ENCODE measurements around the gene SETD3. TPM values are rescaled to one million over a fixed set of nuclear protein-coding genes. Genes with fewer than 3 reads are reported as not detected.

SETD3 gene
- 10 to 100 TPM; 60.7 to 66.0 TPM for total RNA-seq
- polyA plus RNA-seq: 10 to 100 TPM; 41.0 to 53.0 TPM
- long read RNA-seq, donor 1, transcript SETD3-202 (13 exons, 2,878 nt): major isoform, 67 of 127 reads
- long read RNA-seq, donor 1, partial matches to known transcripts: 40 of 127 reads
- long read RNA-seq, donor 1, other reads (novel, unspliced or antisense): 19 of 127 reads
- long read RNA-seq, donor 2, transcript SETD3-202 (13 exons, 2,878 nt): major isoform, 23 of 40 reads
- long read RNA-seq, donor 2, partial matches to known transcripts: 9 of 40 reads
- long read RNA-seq, donor 2, other reads (novel, unspliced or antisense): 8 of 40 reads

DNA sequence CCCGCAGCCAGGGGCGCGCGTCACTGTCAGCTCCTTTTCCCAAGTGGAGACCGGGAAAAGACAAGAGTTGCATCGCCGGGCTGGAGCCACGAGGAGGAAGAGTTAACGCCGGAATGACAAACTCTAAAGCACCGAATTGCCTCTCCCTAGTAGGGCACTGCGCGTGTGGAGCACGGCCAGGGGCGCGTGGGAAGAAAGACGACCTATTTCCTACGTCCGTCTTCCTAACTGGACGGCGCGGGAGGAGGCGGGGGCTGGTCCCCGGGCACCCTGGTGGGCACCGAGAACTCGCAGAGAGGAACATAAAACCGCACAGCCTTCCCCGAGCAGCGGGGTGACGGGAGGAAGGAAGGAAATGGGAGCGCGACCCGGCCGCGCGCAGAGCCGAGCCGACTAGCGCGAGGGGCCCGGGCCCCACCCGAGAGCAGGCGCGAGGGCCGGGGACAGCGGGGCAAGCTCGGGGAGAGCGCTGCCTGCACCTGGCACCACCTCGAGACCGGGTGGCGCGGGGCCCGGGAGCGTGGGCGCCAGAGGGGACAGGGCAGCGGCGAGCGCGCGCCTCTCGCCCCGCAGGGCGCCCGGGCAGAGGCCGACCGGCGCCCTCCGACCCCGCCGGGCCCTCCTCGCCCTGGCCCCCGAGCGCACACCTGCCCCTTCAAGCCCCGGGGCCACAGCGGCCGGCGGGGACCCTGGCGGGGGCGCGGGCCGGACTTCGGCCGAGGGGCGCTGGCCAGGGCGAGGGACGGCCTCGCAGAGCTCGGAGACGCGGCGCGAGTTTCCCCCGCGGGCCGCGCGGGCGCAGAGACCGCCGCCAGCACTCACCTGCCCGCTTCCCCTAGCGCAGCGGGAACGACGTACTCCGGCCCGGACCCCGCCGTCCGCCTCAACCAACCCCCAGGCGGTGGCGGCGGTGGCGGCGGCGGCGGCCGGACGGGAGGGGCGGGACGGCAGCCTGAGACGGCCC lies at the start of gene SETD3:
Gene SETD3 (minus strand): TSS at position 954 of the 964 bp plus-strand sequence. CDS start 15,054 bp downstream, outside the sequence.
- no peaks in the 10 kb centered on the region for H3K9me3 ChIP-seq (ENCODE audit: control insufficient read depth, low read length)
- peak within 1 kb of the TSS; percentile 89 to 92 for H3K4me3 ChIP-seq (ENCODE audit: low read length in 2 of 2)
- no peaks in the 10 kb centered on the region for H3K4me1 ChIP-seq (ENCODE audit: control insufficient read depth in 1 of 2, insufficient read depth in 2 of 2, low read length in 2 of 2)
- DNase-seq (peak; percentile 79 to 88), ATAC-seq (ENCODE audit: low FRiP score) (no peak)
- 0 to 1% methylated on average over 74 to 122 of the region's 122 CpGs for WGBS, 2 donors
- intact Hi-C loops (cut with DNase I): loop anchor here in 1 of 2 donors (2.0 to 10.0 kb wide), 2 partner anchors 49 to 125 kb away; partner anchors contain the start of gene CCDC85C
- H3K36me3 ChIP-seq (ENCODE audit: control insufficient read depth in 1 of 2, insufficient read depth in 2 of 2, low read length in 1 of 2): no peaks in the 10 kb centered on the region
- peak within 1 kb of the TSS; percentile 88 to 91 for H3K27ac ChIP-seq (ENCODE audit: low read depth in 1 of 2, low read length in 2 of 2)
- H3K27me3 ChIP-seq (ENCODE audit: control insufficient read depth in 1 of 2, insufficient read depth in 2 of 2, low read length in 1 of 2): no peaks in the 10 kb centered on the region

DNA sequence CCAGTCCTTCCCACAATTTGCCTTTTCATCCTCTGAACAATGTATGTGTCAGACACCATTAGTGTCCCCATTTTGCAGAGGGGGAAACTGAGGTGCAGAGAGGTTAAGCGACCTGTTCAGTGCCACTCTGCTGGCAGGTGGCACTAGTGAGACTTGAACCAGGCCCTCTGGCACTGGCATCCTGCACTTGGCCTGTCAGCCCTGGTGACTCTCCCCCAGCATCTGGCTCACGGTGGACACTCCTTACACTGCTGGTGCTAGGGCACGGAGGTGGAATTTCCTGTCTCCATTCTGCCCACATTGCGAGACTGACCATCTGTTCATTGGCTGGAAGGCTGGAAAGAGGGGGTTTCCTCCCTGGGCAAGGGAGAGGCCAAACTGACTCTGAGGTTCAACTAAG lies 49.2 kb upstream of the SETD3 start:
- Histone ChIP-seq H3K4me3 (ENCODE audit: low read length in 2 of 2) (no peak overlapping the region), H3K36me3 (ENCODE audit: control insufficient read depth in 1 of 2, insufficient read depth in 2 of 2, low read length in 1 of 2) (no peaks in the 10 kb centered on the region), H3K27me3 (ENCODE audit: control insufficient read depth in 1 of 2, insufficient read depth in 2 of 2, low read length in 1 of 2) (no peaks in the 10 kb centered on the region), H3K27ac (ENCODE audit: low read depth in 1 of 2, low read length in 2 of 2) (no peak overlapping the region), H3K9me3 (ENCODE audit: control insufficient read depth, low read length) (no peaks in the 10 kb centered on the region), H3K4me1 (ENCODE audit: control insufficient read depth in 1 of 2, insufficient read depth in 2 of 2, low read length in 2 of 2) (no peaks in the 10 kb centered on the region)
- intact Hi-C loops (cut with DNase I): no loop called here
- 76 to 82% methylated on average over 4 of the region's 4 CpGs for WGBS, 2 donors
- ATAC-seq (ENCODE audit: low FRiP score): no peak
- no peak for DNase-seq

DNA sequence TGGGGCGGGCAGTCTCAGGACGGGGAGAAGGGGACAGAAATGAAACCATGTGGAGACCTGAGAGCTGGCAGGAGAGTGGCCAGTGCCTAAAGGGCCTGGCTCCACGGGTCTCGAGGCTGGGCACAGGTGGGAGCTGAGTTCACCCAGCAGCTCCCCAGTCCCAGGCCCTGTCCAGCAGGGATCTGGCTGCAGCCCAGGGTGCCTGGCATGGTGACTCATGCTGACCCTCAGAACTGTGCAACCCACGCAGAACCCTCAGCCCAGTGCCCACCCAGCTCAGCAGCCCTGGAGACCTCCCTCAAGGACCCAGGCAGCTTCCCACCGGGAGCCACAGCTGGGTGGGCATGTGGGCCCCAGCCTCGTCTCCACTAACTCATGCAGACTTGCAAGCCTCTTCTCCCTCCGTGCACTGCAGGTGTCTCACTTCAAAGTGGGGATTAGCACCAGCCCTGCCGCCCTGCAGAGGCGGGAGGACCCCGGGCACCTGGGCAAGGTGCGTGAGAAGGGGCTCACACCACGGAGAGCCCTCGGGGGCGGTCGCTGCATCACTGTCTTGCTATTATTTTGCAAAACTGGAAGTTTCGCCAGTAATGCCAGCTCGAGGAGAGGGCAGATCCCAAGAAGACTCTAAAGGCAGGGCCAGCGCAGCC lies 46.9 kb upstream of the SETD3 start:
- no peak overlapping the region for H3K27ac ChIP-seq (ENCODE audit: low read depth in 1 of 2, low read length in 2 of 2)
- H3K36me3 ChIP-seq (ENCODE audit: control insufficient read depth in 1 of 2, insufficient read depth in 2 of 2, low read length in 1 of 2): no peaks in the 10 kb centered on the region
- DNase-seq (no peak), ATAC-seq (ENCODE audit: low FRiP score) (no peak)
- intact Hi-C loops (cut with DNase I): no loop called here
- H3K9me3 ChIP-seq (ENCODE audit: control insufficient read depth, low read length): no peaks in the 10 kb centered on the region
- 78 to 83% methylated on average over 19 of the region's 19 CpGs for WGBS, 2 donors
- no peaks in the 10 kb centered on the region for H3K27me3 ChIP-seq (ENCODE audit: control insufficient read depth in 1 of 2, insufficient read depth in 2 of 2, low read length in 1 of 2)
- H3K4me1 ChIP-seq (ENCODE audit: control insufficient read depth in 1 of 2, insufficient read depth in 2 of 2, low read length in 2 of 2): no peaks in the 10 kb centered on the region
- H3K4me3 ChIP-seq (ENCODE audit: low read length in 2 of 2): no peak overlapping the region

DNA sequence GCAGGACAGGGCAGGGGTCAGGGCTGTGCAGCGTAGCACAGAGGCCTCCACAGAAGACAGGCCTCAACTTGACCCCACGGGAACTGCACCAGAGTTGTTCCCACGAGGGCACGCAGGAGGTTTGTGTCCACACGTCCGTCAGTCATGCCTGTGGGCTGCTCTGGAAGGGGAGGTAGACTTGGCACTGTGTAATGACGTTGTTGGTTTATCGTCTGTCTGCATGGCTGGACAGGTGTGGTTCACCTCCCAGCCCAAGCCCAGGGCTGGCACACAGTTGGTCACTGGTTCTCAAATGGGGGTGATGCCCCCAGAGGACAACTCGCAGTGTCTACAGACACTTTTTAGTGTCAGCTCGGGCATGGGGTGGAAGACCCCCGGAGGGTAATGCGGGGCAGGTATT lies 46.4 kb upstream of the SETD3 start:
- Histone ChIP-seq H3K9me3 (ENCODE audit: control insufficient read depth, low read length) (no peaks in the 10 kb centered on the region), H3K27ac (ENCODE audit: low read depth in 1 of 2, low read length in 2 of 2) (no peak overlapping the region), H3K36me3 (ENCODE audit: control insufficient read depth in 1 of 2, insufficient read depth in 2 of 2, low read length in 1 of 2) (no peaks in the 10 kb centered on the region), H3K4me1 (ENCODE audit: control insufficient read depth in 1 of 2, insufficient read depth in 2 of 2, low read length in 2 of 2) (no peaks in the 10 kb centered on the region), H3K27me3 (ENCODE audit: control insufficient read depth in 1 of 2, insufficient read depth in 2 of 2, low read length in 1 of 2) (no peaks in the 10 kb centered on the region), H3K4me3 (ENCODE audit: low read length in 2 of 2) (no peak overlapping the region)
- no peak for ATAC-seq (ENCODE audit: low FRiP score)
- DNase-seq: no peak
- 88 to 89% methylated on average over 12 of the region's 12 CpGs for WGBS, 2 donors
- intact Hi-C loops (cut with DNase I): no loop called here

DNA sequence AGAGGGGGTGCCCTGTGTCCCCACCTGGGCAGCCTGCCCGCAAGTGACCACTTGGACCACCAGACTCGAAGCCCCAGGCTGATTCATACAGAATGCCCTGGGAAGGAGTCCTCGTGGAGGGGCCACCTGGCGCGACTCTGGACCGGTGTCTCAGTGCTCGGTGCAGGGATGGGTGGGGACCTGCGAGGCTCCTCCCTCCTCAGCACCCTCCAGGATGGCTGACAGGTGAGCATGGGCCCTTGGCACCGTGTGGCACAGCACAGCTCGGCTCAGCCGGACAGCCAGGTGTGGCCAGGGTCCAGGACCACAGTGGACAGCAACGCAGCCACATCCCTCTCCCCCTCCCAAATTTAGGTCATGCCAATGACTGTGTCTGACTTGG lies 45.0 kb upstream of the SETD3 start:
- H3K36me3 ChIP-seq (ENCODE audit: control insufficient read depth in 1 of 2, insufficient read depth in 2 of 2, low read length in 1 of 2): no peaks in the 10 kb centered on the region
- intact Hi-C loops (cut with DNase I): no loop called here
- H3K9me3 ChIP-seq (ENCODE audit: control insufficient read depth, low read length): no peaks in the 10 kb centered on the region
- 91 to 94% methylated on average over 11 to 12 of the region's 12 CpGs for WGBS, 2 donors
- H3K27ac ChIP-seq (ENCODE audit: low read depth in 1 of 2, low read length in 2 of 2): no peak overlapping the region
- no peak for DNase-seq
- H3K27me3 ChIP-seq (ENCODE audit: control insufficient read depth in 1 of 2, insufficient read depth in 2 of 2, low read length in 1 of 2): no peaks in the 10 kb centered on the region
- H3K4me1 ChIP-seq (ENCODE audit: control insufficient read depth in 1 of 2, insufficient read depth in 2 of 2, low read length in 2 of 2): no peaks in the 10 kb centered on the region
- no peak overlapping the region for H3K4me3 ChIP-seq (ENCODE audit: low read length in 2 of 2)
- no peak for ATAC-seq (ENCODE audit: low FRiP score)

DNA sequence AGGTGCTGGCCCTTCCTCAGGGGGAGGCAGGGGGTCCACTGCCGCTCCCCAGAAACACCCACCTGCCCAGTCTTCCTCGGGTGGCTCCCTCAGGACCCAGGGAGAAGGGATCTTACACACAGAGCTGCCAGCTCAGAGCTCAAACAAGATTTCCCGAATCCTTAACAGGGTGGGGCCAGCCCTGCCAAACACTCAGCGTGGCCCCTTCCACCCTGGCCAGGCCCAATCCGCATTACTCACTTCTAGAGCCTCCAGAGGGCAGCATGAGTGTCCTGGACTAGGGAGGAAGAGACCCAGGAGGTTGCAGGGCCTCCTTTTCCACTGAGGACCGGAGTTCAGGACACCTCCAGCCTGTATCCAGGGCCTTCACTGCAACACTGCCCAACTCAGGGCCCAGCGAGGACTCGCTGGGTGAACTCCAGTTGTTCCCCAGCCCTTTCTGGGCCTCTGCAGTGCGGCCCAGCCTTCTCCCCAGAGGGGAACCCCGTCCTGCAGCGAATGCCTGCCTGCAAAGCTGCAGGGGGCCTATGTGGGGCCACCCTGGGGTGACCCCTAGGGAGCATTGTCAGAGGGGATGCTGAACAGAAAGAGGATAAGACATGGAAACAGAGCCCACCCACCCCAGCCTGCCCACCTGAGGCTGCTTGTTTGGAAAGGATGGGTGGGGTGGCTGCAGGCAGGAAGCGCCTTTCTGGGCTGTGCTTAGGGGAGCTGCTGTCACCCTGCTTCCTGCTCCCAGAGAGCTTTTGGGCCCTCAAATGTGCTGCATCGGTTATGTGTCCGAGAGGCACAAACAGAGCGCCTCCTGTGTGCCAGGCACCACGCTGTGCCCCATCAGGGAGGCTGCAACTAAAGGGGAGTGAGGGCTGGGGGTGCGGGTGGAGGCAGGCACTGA lies 44.4 kb upstream of the SETD3 start:
- ATAC-seq (ENCODE audit: low FRiP score): no peak
- H3K4me3 ChIP-seq (ENCODE audit: low read length in 2 of 2): no peak overlapping the region
- no peaks in the 10 kb centered on the region for H3K27me3 ChIP-seq (ENCODE audit: control insufficient read depth in 1 of 2, insufficient read depth in 2 of 2, low read length in 1 of 2)
- WGBS, 2 donors: 79 to 80% methylated on average over 17 of the region's 17 CpGs
- H3K36me3 ChIP-seq (ENCODE audit: control insufficient read depth in 1 of 2, insufficient read depth in 2 of 2, low read length in 1 of 2): no peaks in the 10 kb centered on the region
- H3K4me1 ChIP-seq (ENCODE audit: control insufficient read depth in 1 of 2, insufficient read depth in 2 of 2, low read length in 2 of 2): no peaks in the 10 kb centered on the region
- DNase-seq: no peak
- H3K9me3 ChIP-seq (ENCODE audit: control insufficient read depth, low read length): no peaks in the 10 kb centered on the region
- no peak overlapping the region for H3K27ac ChIP-seq (ENCODE audit: low read depth in 1 of 2, low read length in 2 of 2)
- intact Hi-C loops (cut with DNase I): no loop called here

DNA sequence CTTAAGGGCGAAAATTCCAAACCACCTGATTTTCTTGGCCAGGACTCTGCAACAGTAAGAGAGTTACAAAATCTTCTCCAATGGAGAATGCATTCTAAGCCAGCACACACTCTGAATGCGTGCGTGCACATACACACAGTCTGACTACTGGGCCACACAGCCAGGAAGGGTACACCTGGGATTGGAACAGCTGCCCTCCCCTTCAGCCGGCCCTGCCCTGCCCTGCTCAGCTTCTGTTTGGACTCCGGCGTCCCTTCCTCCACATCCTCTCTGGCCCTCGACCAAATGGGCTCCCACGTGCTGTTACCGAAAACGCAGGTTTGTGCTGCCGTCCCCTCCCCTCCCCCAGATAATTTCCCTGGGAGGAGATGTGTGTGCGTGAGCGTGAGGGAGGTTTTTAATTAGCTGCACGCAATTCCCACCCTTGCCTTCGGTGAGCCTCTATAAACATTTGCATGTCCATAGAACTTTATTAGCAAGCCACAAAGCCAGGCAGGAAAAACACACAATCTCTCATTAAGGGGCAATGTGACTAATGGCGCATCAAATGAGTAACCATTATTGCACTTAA lies 43.5 kb upstream of the SETD3 start:
- no peak overlapping the region for H3K4me3 ChIP-seq (ENCODE audit: low read length in 2 of 2)
- no peaks in the 10 kb centered on the region for H3K36me3 ChIP-seq (ENCODE audit: control insufficient read depth in 1 of 2, insufficient read depth in 2 of 2, low read length in 1 of 2)
- 82 to 85% methylated on average over 16 of the region's 16 CpGs for WGBS, 2 donors
- no peaks in the 10 kb centered on the region for H3K9me3 ChIP-seq (ENCODE audit: control insufficient read depth, low read length)
- no peaks in the 10 kb centered on the region for H3K4me1 ChIP-seq (ENCODE audit: control insufficient read depth in 1 of 2, insufficient read depth in 2 of 2, low read length in 2 of 2)
- ATAC-seq (ENCODE audit: low FRiP score) (no peak), DNase-seq (peak in 1 of 2 donors; percentile 38)
- no peak overlapping the region for H3K27ac ChIP-seq (ENCODE audit: low read depth in 1 of 2, low read length in 2 of 2)
- intact Hi-C loops (cut with DNase I): no loop called here
- no peaks in the 10 kb centered on the region for H3K27me3 ChIP-seq (ENCODE audit: control insufficient read depth in 1 of 2, insufficient read depth in 2 of 2, low read length in 1 of 2)

DNA sequence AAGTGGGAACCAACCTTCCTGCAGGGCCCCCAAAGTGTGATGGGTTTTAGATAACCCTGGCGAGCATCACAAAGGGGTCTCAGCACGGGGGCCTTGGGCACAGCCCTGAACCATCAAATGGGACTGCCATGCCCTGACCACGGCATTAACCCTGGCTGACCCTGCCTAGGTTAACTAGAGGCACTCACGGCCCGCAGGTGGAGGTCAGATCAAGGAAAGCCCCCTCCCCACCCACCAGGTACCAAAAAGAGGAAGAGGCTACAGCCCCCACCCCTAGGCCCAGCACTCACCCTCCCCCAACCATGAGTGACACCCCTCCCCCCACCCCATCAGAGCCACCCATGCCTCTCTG lies 43.0 kb upstream of the SETD3 start:
- DNase-seq: peak in 1 of 2 donors; percentile 29
- H3K4me1 ChIP-seq (ENCODE audit: control insufficient read depth in 1 of 2, insufficient read depth in 2 of 2, low read length in 2 of 2): no peaks in the 10 kb centered on the region
- no peaks in the 10 kb centered on the region for H3K36me3 ChIP-seq (ENCODE audit: control insufficient read depth in 1 of 2, insufficient read depth in 2 of 2, low read length in 1 of 2)
- WGBS, 2 donors: 73 to 87% methylated on average over 5 of the region's 5 CpGs
- H3K9me3 ChIP-seq (ENCODE audit: control insufficient read depth, low read length): no peaks in the 10 kb centered on the region
- no peak overlapping the region for H3K4me3 ChIP-seq (ENCODE audit: low read length in 2 of 2)
- no peaks in the 10 kb centered on the region for H3K27me3 ChIP-seq (ENCODE audit: control insufficient read depth in 1 of 2, insufficient read depth in 2 of 2, low read length in 1 of 2)
- ATAC-seq (ENCODE audit: low FRiP score): no peak
- intact Hi-C loops (cut with DNase I): no loop called here
- no peak overlapping the region for H3K27ac ChIP-seq (ENCODE audit: low read depth in 1 of 2, low read length in 2 of 2)
